Esophagus squamous epithelium (tissue), 5 donors: ENCODE results near the gene FXYD6. TPM values are rescaled to one million over a fixed set of nuclear protein-coding genes. Genes with fewer than 3 reads are reported as not detected.

Experiments used
- DNase-seq: peaks from one replicate; lab custom pipeline; 2025; lab: John Stamatoyannopoulos, UW
- H3K27ac ChIP-seq, 4 donors: fragments of 200-600 bp; sonication (generic); one replicate each; pipeline ENCODE4 v1.5.1; 2016 to 2019; ENCODE audit warnings: mild to moderate bottlenecking in 1 of 4
- H3K27me3 ChIP-seq, 4 donors: fragments of 200-600 bp; sonication (generic); 1 replicate in 3 of 4; 2 replicates in 1 of 4; pipeline versions ENCODE4 v1.5.1 to v1.6.0; 2017 to 2021; ENCODE audit warnings: antibody characterized with exemption in 1 of 4
- H3K36me3 ChIP-seq, 3 donors: fragments of 200-600 bp; sonication (generic); one replicate each; pipeline ENCODE4 v1.5.1; 2016 to 2019
- H3K4me1 ChIP-seq, 3 donors: fragments of 200-600 bp; sonication (generic); one replicate each; pipeline ENCODE4 v1.5.1; 2017 to 2019
- H3K4me3 ChIP-seq, 4 donors: fragments of 200-600 bp; sonication (generic); 1 replicate in 3 of 4; 2 replicates in 1 of 4; pipeline ENCODE4 v1.5.1; 2016 to 2019; ENCODE audit warnings: mild to moderate bottlenecking in 2 of 4, moderate library complexity in 1 of 4
- H3K9me3 ChIP-seq, 3 donors: fragments of 200-600 bp; sonication (generic); one replicate each; pipeline ENCODE4 v1.5.1; 2016 to 2019
- CTCF ChIP-seq, 6 experiments: fragments of 450-650 bp in 4 of 6; fragments of 200-600 bp in 2 of 6; sonication (generic) in 2 of 6; IDR thresholded peaks; one replicate each; pipeline ENCODE4 v1.5.1; 2016 to 2019; ENCODE audit warnings: antibody characterized with exemption in 6 of 6, mild to moderate bottlenecking in 4 of 6, moderate library complexity in 4 of 6
- POLR2A ChIP-seq, 4 donors: fragments of 450-650 bp; IDR thresholded peaks; one replicate each; pipeline ENCODE4 v1.6.1; 2017; ENCODE audit warnings: antibody characterized with exemption in 4 of 4, mild to moderate bottlenecking in 4 of 4, moderate library complexity in 3 of 4
- WGBS, 2 donors: methylation state at CpG; one replicate each; pipeline ENCODE4 v1.1.5; 2018; 5-methylcytosine and 5-hydroxymethylcytosine counted together
- intact Hi-C: fragments of 100-400 bp; cut with DNase I; formaldehyde crosslinking; loops from one replicate; pipeline ENCODE4 v1.15.0; 2022
- total RNA-seq, 4 donors: library from RNA; depleted of rRNA; stranded (reverse); fragments of >200 nt; gene quantifications; one replicate each; pipeline ENCODE4 v1.1.0, GENCODE V29; 2016
- donor health status: DM: yes; HTN: yes; CAD: no.

FXYD6 gene
- total RNA-seq, 4 donors from 2014 or later: 0.61 to 27.7 (median 2.1) TPM

GRCh38 chr11:117824571-117825537, 51.6 kb downstream of the FXYD6 start, which contains the start of gene FXYD2:
Gene FXYD2 (minus strand): TSS chr11:117824744. CDS start chr11:117824678, 66 bp downstream.
- H3K27me3 ChIP-seq: peaks cover 0 to 31% (median 0%) of the 10 kb centered on the region in 4 donors
- peak within 1 kb of the TSS; percentile 57 to 86 (median 69) for H3K27ac ChIP-seq
- TF ChIP-seq CTCF (IDR thresholded peaks at IDR 0.05): no peak
- no peak for TF ChIP-seq POLR2A (IDR thresholded peaks at IDR 0.05)
- intact Hi-C loops: no loop called here
- H3K4me1 ChIP-seq: peaks cover 8 to 59% (median 41%) of the 10 kb centered on the region in 3 donors
- no peak for DNase-seq
- peak within 1 kb of the TSS in 1 of 4 donors; percentile 1 for H3K4me3 ChIP-seq
- WGBS, 2 donors: 48 to 54% methylated on average over 17 of the region's 22 CpGs
- H3K36me3 ChIP-seq: no peaks in the 10 kb centered on the region
- no peaks in the 10 kb centered on the region for H3K9me3 ChIP-seq

- TF ChIP-seq CTCF (IDR thresholded peaks at IDR 0.05) (no peak), POLR2A (IDR thresholded peaks at IDR 0.05) (no peak)
- Histone ChIP-seq H3K27ac (peak overlapping the region; percentile 57 to 86 (median 69)), H3K36me3 (no peaks in the 10 kb centered on the region), H3K27me3 (peaks cover 0 to 25% (median 0%) of the 10 kb centered on the region in 4 donors), H3K9me3 (no peaks in the 10 kb centered on the region), H3K4me3 (peak overlapping the region in 1 of 4 donors; percentile 1), H3K4me1 (peaks cover 6 to 50% (median 33%) of the 10 kb centered on the region in 3 donors)
- intact Hi-C loops: no loop called here
- 49 to 56% methylated on average over 5 to 13 of the region's 13 CpGs for WGBS, 2 donors
- no peak for DNase-seq
Observed at GRCh38 chr11:117823946-117824420, 52.5 kb downstream of the FXYD6 start.

DNA sequence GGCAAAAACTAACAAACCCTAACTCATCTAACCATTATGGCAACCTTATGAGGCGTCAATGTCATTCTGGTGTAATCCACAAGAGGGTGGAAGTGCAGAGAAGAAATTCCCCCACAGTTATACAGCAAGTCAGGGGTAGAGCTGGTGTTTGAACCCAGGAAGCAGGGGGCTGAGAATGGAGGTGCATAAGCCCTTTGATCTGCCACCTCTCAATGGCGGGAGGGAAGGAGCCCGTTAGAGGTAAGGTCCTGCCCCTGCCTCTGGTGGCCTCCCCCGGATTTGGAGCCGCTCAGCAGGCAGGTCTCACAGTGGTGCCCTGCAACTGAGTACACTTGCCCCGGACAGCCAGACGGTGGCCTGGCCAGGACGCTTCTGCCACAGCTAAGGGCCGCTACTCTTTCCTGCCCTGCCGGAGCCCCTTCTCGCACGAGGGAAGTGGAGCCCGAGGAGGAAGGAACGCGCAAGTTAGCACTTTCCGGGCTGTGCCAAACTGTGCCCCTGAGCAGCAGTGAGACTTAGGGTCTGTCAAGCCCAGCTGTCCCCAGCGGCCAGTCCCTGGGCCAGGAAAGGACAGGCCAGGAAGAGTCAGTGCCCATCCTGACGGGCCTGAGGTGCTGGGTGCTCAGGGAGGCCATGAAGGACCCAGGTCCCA, 53.0 kb downstream of the FXYD6 start:
- no peak overlapping the region for H3K4me3 ChIP-seq
- WGBS, 2 donors: 52 to 75% methylated on average over 5 of the region's 18 CpGs
- peaks cover 0 to 21% (median 0%) of the 10 kb centered on the region in 4 donors for H3K27me3 ChIP-seq
- no peaks in the 10 kb centered on the region for H3K9me3 ChIP-seq
- intact Hi-C loops: no loop called here
- no peak for TF ChIP-seq POLR2A (IDR thresholded peaks at IDR 0.05)
- peak in 1 of 6 experiments; percentile 29 for TF ChIP-seq CTCF (IDR thresholded peaks at IDR 0.05)
- no peaks in the 10 kb centered on the region for H3K36me3 ChIP-seq
- H3K27ac ChIP-seq: peak overlapping the region; percentile 57 to 86 (median 69)
- peaks cover under 1 to 47% (median 27%) of the 10 kb centered on the region in 3 donors for H3K4me1 ChIP-seq
- no peak for DNase-seq

DNA sequence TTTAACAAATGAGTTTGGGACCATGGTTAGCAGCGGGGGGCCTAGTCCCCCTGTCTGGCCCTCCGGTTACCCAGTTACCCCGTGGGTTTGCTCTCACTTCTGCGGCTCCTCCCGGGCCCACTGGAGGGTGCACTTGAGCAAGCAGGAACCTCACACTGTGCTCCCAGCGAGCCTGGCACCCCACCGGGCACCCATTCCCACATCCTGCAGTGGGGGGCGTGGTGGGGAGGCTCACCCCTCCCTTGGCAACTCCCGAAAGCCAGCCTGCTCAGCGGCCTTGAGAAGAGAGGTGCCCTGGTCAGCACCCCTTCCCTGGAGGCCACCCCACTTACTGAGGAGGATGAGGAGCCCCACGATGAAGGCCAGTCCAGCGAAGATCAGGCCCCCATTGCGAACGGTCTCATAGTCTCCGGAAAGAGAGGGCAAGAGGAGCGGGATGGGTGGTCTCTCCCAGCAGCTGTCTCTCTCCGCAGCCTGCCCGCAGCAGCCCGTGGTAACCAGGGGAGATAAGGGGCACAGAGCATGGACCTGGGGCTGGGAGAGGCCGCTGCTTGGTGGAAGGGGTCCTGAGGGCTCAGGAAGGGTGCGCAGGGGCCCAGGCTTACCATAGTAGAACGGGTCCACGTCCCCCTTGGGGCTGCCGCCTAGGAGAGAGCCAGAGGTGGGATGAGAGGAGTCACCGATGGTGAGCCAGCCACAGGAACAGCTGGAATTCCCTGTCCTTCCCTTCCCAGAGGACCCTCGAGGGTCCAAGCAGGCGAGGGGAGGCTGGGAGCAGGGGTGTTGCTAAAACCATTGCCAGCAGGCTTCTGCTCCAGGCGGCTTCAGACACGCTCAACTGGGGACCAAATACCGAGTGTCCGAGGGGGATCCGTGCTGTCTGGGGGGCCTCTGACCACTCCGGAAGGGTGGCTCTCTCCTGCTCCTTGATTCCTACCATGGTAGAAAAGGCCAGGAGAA, 54.1 kb downstream of the FXYD6 start:
- H3K27ac ChIP-seq: peak overlapping the region in 1 of 4 donors; percentile 75
- DNase-seq: no peak
- 71 to 75% methylated on average over 8 to 17 of the region's 33 CpGs for WGBS, 2 donors

More for the DNA sequence above, 54.1 kb downstream of the FXYD6 start:
- H3K36me3 ChIP-seq: no peaks in the 10 kb centered on the region
- no peak overlapping the region for H3K4me3 ChIP-seq
- H3K9me3 ChIP-seq: no peaks in the 10 kb centered on the region
- H3K4me1 ChIP-seq: peaks cover 3 to 50% (median 23%) of the 10 kb centered on the region in 3 donors
- peaks cover 0 to 10% (median 0%) of the 10 kb centered on the region in 4 donors for H3K27me3 ChIP-seq
- intact Hi-C loops: no loop called here
- TF ChIP-seq CTCF (IDR thresholded peaks at IDR 0.05) (peak in 5 of 6 experiments; percentile 21 to 63 (median 39)), POLR2A (IDR thresholded peaks at IDR 0.05) (no peak)
